COR-L47 (cell line): Measurements from ENCODE around the gene USP32.

Experiments used
- DNase-seq: peaks from one replicate; lab custom pipeline; 2025; lab: John Stamatoyannopoulos, UW

The USP32 gene

DNA sequence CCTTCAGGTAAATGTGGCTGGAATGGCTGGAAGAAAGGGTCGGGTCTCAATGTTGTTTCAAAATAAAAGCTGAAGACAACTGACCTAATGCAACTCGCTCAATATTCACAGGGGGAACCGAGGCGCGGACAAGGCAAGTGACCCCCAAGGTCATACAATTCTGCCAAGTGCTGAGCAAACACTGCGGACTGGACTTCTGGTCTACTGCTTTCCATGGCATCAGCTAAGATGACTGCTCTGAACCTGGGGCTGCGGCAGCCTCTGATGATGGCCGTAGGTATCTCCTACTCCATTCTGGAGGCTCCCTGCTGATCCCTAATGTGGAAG, 220.2 kb downstream of the USP32 start:
- DNase-seq: no peak

DNA sequence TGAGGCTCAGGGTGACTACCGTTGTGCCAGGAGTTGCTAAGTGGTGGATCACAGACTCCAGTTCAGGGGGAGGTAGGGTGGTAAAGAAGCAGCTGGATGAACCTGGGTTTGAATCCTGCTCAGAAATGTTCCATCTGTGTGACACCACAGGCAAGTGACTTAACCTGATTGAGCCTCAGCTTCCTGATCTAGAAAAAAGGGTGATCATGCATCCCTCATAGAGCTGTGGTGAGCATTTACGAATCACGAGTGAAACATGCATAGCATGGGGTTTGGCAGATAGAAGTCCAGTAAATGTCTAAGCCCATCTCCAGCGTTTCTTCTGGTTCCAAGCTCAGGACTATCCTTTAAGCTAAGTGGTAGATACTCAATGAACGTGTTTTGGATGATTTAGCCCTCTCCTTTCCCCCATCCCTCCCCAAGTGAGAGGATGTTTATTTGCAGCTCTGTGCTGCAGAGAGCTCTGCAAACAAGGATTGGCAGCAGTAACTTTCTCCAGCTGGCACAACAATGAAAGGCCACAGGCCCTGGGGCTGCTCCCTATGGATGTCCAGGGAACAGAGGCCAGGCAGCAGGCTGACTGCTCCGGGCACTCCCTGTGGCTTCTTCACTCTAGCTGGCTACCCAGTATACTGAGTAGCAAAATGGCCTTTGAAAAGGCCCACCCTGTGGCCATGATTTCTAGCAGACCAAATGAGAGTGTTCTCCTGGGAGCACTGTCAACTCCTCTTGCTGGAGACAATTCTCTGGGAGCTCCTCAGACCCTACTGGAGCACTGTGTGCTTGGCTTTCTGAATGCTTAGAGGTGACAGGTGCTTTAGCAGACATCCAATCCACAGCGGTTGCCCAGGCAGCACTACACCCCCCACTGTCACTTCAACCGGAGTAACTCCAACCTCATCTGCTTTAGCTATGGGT, 220.8 kb downstream of the USP32 start:
- peak; percentile 76 for DNase-seq

DNA sequence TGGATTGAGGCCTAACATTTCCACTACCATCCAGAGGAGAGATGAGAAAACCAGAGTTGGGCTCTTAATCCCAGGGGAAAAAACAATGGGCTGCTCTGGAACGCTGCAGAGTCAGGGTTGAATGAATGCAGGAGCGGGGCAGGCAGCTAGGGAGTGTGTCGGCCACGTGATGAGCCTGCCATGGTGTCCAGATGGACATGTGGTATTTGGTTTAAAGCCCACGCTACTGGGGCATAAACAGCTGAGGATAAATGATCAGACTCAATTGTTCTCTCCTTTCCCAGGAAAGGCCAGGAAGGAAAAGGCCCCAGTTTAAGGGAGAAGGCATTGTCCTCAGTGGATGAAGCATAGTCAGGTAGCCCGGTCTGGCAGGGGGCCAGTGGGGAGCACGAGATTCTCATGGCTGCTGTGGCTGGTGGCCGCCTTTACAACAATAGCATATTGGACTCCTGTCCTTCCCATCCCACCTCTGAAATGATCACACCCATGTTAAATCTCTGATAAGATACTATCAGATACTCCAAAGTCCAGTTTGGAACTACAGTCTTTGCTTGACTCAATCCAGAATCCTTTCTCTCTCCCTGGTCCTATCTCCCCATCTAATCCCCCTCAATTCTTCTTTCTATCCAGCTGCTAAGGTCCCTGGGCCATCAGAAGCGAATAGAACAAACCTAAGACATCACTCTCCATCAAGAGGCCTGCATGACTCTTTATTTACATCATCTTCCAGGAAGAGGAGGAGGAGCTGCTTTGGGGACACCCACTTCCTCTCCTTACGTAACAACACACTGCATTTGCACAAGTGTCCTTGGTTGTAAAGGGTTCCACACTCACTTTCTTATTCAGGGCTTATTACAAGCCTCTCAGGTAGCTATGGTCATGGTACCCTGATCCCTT, 221.8 kb downstream of the USP32 start:
- no peak for DNase-seq

DNA sequence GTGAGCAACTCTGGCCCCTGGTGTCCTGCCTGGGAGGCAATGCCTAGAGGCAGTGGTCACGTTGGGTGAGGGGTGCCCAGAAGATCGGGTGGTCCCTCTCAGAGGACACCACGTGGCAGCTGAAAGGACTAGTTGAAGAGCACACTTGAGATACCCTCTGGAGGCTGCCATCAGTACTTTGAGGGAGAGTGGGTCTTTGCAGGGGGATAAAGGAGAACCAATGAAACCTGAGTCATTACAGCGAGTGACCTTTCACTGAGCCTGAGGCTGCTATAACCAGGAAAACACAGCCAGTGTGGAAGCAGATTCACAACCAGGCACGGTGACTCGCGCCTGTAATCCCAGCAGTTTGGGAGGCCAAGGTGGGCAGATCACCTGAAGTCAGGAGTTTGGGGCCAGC, 223.3 kb downstream of the USP32 start:
- DNase-seq: no peak

DNA sequence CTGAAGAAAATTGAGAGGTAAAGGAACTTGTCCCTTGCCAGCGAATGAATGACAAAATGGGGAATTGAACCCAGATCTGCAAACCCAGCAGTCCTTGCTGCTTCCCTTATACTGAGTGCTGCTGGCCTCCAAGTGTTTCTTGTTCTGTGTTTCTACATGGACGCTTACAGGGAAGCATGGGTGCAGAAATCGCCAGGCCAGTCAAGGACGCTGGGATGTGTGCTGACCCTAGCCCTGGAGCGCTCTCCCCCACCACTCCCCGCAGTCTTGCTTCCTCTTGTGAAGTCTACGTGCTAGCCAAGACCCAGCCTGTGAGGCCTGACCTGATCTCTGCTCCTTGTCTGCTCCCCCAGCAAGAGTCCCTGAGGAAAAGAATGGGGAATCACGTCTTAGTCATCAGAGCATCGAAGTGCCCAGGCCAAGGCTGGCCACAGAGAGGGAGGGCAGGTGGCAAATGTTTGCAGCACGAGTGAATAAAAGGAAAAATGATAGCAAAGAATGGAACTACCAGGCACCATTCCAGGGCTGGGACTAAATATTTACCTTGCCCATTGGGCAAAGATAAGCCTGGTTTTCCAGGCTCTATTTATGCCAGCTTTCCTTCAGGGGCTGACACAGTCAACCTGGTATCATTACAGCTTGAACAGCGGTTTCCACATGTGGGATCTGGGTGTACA, 224.7 kb downstream of the USP32 start:
- DNase-seq: peak; percentile 42

DNA sequence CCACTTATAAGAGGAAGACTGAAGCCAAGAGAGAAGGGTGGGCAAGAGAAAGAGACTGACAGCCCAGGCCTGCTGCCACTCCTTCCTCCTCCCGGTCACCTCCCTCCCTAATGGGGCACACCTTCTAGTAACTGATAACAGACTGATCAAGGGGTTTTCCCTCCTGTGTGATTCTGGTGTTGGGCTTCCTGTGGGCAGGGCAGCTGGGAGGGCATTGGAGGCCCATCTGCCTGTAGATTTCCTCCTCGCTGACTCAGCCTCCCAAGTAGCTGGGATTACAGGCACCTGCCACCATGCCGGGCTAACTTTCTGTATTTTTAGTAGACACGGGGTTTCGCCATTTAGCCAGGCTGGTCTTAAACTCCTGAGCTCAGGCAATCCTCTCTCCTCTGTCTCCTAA, 226.0 kb downstream of the USP32 start:
- DNase-seq: no peak

DNA sequence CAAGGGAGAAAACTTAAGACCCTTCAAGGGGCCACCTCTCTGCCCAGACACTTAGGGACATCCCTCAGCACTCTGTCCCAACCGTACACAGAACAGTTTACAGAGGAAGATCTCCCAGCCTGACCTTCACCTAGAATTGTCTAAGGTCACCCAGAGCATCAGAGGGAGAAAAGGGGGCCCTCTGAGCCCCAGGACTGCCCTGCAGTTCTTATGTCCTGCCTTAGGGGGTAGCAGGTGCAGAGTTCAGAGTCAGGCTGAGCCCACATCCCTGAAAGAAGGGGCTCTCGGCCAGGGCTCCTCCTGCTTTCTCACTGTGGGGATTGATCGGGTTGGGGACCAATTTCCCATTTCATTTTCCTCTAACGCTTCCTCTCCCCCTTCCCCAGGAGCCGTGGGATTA, 226.7 kb downstream of the USP32 start:
- no peak for DNase-seq

DNA sequence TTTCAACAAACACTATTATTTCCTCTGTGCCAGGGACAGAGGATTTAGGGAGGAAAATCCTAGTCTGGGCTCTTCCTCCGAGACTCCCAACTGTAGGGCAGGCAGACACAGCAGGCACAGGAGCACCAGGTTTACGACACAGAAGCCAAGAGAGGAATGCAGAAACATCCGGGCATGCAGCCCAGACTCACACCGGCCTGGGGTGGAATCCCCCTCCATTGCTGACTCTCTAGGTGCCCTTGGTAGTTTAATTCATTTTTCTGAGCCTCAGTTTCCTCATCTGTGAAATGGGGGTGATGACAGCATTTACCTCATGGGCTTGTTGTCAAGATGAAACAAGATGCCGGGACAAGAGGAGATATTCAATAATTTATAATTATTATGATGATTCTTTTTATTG, 227.2 kb downstream of the USP32 start:
- DNase-seq: no peak

DNA sequence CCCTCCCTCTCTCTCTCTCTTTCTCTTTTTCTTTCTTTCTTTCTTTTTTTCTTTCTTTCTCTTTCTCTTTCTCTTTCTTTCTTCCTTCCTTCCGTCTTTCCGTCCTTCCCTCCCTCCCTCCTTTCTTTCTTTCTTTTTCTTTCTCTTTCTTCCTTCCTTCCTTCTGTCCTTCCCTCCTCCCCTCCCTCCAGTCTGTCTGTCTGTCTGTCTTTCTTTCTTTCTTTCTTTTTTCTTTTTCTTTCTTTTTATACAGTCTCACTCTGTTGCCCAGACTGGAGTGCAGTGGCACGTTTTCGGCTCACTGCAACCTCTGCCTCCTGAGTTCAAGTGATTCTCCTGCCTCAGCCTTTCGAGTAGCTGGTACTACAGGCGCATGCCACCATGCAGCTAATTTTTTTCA, 227.8 kb downstream of the USP32 start:
- DNase-seq: no peak

DNA sequence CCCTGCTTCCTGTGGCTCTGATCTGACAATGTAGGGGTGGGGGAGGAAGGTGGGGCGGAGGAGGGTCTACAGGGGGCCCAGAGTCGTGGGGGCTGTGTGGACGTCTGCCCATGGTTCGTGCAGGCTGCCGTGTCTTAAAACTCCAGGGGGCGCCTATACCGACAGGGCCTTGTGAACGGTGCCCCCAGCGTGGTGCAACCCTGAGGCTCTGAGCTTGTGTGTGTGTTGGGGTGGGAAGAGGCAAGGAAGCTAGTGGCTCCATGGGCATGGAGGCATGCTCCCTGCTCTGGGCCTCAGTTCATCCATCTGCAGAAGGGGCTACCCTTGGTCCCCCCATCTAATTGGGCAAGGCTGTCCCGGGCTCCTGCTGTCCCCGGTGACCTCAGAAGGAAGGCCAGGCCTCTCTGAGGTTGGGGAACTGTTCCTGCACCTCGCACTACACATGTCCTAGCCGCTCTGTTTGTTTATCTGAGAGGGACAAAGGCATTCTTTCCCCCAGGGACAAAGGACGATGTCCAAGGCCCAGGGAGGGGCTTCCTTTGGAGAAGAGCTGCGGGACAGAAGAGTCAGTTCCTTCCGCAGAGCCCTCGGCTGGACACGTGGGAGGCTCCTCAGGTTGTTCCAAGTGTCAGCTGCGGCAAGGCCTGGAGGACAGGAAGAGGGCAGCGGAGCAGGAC, 228.7 kb downstream of the USP32 start:
- DNase-seq: no peak

DNA sequence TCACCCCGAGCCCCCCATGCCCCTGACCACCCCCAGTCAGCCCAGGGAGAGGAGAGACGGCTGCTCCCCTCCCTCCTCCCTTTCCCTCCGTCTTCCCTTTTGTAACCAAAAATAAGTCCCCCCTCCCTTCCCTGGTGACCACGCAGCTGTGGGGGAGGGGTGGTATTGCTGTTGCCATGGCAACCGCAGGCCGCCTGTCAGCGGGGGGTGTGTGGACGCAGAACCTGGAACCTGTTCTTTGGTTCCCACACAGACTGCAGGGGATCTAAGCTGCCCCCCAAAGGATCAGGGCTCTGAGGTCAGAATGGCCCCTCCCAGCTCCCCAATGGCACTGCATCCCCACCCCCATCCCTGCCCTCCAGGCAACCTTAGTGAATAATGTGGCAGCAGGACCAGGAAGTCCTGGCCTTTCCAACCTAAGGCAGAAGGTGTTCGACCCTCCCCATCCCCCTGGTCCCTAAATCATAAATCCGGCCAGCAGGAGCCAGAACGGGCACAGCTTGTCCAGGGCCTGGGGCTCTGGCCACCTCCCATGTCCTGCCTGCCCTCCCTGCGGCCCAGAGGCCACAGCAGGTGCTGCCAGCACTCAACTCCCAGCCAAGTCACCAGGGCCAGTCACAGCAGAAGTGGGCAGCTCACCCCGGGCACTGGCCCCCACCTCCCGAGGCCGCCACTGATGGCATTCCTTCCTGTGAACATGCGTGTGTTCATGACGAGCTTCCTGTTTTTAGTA, 230.2 kb downstream of the USP32 start:
- DNase-seq: peak; percentile 7

DNA sequence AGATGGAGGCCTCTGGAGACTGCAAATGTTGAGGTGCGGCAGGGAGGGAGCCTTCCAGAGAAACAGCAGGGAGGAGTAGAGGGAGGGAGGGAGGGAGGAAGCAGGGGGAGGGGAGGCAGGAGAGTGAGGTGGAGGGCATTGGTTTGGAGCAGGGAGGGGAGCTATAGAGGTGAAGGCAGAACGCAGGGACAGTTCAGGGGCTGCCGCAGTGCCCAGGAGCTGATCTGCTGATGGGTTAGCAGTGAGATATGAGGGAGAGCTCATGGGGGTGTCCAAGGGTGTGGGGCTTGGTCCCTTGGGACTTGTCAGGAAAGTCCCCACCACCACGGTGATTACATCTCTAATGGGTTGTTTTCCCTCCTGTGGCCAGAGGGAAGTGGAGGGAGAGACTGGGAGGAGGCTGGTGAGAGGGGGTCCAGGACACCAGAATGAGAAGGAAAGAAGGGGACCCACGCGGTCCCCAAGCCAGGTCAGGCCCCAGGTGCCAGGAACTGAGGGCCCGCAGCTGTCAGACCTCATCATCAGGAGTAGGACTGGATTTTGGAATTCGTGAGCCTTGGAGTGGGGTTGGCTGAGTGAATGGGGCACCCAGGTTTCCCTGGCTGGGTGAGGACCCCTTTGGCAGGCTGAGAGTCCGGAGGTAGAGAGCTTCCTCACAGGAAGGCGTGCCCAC, 231.0 kb downstream of the USP32 start:
- DNase-seq: no peak

DNA sequence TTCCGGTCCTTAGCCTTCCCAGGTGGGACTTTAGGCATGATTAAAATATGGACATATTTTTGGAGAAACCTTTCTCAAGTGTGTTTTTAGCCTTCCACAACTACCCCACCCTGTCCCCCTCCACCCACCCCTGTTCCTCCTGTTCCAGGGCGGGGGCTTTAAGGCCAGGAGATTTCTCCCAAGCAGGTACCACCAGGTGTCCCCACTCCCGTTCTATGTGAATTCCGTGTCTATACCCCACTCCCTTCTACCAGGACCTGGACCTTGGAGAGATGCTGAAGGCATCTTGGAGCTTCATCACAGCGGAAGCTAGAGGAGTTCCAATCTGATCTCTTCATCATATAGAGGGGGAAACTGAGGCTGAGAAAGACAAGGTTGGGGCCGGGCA, 232.5 kb downstream of the USP32 start:
- no peak for DNase-seq

DNA sequence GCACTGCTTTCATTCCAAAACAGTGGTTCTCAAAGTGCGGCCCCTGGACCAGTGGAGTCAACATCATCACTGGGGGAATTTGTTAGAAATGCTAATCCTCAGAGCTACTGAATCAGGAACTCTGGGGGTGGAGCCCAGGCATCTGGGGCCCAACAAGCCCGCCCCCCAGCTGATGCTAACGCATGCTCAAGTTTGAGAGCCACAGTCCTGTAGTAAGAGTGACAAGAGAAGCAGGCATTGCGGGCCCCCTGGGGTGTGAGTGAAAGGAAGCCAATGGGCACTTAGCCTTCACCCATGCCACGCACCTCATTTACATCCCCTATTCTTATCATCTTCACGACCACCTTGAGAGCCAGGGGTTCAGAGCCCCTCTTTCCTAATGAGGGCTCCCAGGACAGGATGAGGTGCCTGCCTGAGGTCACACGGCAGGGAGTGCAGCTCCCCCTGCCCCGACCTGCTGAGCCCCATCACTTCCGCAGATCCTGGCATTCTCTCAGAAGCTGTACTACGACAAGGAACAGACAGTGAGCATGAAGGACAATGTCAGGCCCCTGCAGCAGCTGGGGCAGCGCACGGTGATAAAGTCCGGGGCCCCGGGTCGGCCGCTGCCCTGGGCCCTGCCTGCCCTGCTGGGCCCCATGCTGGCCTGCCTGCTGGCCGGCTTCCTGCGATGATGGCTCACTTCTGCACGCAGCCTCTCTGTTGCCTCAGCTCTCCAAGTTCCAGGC, 233.0 kb downstream of the USP32 start:
- no peak for DNase-seq

DNA sequence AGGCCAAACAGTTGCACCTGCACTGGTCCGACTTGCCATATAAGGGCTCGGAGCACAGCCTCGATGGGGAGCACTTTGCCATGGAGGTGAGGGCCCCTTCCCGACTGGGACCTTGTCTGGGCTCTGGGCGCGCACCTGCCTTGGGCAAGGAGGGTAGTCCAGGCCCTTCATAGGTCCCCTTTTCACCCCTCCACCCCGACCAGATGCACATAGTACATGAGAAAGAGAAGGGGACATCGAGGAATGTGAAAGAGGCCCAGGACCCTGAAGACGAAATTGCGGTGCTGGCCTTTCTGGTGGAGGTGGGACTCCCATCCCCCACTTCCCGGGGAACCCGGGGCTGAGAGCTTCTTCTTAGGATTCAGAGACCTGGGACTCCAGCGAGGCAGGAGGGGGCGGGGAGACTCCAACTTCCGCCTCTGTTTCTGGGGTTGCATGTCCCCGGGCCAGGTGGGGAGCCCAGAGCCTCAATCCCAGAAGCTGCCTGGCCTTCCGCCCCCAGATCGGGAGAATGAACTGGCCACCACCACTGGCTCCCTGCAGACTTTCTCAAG, 234.4 kb downstream of the USP32 start:
- DNase-seq: no peak

DNA sequence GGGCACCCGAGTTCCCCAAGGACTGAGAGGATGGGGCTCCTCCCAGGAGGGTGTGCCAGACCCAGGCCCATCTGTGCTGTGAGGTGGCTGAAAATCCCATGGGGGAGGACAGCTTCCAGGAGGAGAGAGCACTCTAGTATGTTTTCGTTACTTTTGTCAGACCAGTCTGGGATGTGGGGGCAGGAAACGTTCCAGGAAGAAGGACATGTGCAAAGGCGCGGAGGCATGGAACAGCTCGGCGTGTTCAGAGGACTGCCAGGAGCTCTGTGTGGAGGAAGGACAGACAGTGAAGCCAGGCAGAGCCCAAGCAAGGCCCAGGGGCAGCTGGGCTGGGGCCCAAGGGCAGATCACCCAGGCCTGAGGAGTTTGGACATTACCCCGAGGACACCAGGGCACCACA, 235.2 kb downstream of the USP32 start:
- no peak for DNase-seq

DNA sequence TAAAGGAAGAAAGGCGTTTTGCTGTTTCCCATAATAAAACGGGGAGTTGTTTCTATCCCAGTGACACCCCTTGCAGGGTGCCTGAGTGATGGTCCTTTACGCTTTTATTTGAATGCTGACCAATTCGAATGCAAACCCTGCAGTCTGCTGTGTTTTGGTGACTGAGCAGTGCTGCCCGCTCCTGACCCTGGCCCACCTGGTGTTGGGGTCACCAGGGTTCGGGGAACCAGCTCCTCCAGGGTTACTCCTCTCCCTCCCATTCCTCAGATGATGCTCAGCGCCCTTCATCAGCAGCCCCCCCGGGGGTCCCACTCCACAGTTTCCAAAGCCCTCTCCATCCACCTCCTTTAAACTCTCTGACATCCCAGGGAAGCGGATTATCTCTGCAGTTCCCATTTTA, 236.1 kb downstream of the USP32 start:
- no peak for DNase-seq

DNA sequence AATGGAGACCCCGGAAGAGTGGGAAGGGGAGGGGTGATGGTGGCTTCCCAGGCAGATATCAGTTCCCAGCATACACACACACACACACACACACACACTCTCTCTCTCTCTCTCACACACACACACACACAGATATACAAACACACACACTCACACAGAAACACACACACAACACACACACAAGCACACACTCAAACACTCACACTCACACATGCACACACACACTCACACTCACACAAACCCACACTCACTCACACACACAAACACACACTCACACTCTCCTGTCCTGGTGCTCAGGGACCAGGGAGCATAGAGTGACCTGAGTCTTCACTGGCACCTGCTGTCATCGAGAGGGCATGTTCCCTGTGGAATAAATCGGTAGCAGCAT, 236.5 kb downstream of the USP32 start:
- no peak for DNase-seq

DNA sequence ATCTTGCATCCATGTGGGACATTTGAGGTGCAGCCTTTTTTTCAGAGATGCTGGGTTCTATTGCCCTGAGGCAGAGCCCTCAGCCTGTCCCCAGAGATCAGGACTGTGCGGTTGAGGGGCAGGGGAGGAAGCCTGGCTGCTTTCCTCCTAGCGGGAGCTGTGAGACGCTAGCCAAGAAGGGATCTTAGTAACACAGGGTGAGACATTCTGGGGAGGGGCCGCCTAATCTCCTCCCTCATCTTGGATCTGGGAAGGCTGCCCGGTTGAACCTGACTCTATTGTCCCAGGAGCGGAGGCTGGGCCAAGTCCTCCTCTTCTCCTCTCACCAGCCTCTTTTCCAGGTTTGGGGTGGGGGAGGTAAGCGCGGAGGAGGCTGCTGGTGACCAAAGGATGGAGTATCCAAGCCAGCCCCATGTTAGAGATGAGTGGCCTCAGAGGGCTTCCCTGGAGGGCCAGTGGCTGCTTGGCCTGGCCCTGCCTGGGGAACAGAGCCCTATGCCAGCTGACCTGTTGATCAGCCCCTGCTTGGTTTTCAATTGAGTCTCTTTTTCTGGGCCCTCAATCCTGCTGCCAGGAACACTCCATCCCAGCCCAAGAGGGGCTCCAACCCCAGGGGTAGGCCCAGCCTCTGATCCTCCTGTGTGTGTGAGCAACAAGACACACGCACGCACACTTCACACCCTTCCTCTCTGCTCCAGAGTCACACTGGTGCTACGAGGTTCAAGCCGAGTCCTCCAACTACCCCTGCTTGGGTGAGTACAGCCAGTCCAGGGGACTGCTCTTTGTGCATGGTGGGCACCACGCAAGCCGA, 237.1 kb downstream of the USP32 start:
- DNase-seq: no peak
